ENCODE measurements around the gene DMAP1. TPM values are rescaled to one million over a fixed set of nuclear protein-coding genes. Genes with fewer than 3 reads are reported as not detected.

Gene DMAP1
- total and polyA plus RNA-seq, 9 of the 15 experiments (the other 6 are each of a cell fraction or from before 2014, with no cell fraction given) = 1.5 to 51.2 (median 30.3) TPM

- Histone ChIP-seq H3K27me3 (ENCODE audit: control insufficient read depth in 2 of 2, insufficient read depth in 2 of 2, low read length in 2 of 2) (no peaks in the 10 kb centered on the region), H3K36me3 (ENCODE audit: control insufficient read depth, insufficient read depth, low read length) (peaks cover 24% of the 10 kb centered on the region), H3K9ac (ENCODE audit: insufficient read depth in 1 of 2, low read depth in 2 of 2, low read length in 2 of 2) (no peak overlapping the region), H3K9me3 (replicated peaks; ENCODE audit: control insufficient read depth, insufficient read depth, low read depth, low read length) (no peaks in the 10 kb centered on the region), H3K27ac (ENCODE audit: extremely low read depth, low read depth, low read length) (no peak overlapping the region), H3K79me2 (ENCODE audit: control insufficient read depth, insufficient read depth, low read length) (no peaks in the 10 kb centered on the region), H4K20me1 (replicated peaks; ENCODE audit: control insufficient read depth, insufficient read depth, low read length) (peaks cover 22% of the 10 kb centered on the region), H3K4me2 (ENCODE audit: insufficient read depth, low read length) (no peak overlapping the region), H2AFZ (ENCODE audit: low read depth, low read length) (no peak overlapping the region), H3K4me1 (replicated peaks in 1 of 2; ENCODE audit: control insufficient read depth in 2 of 2, insufficient read depth in 2 of 2, low read length in 2 of 2) (peaks cover 23 to 32% of the 10 kb centered on the region in 2 experiments; a peak in 4 of 5 replicates), H3K9me1 (ENCODE audit: control insufficient read depth, insufficient read depth, low read length) (peaks cover 5% of the 10 kb centered on the region), H3K4me3 (no peak overlapping the region)
- no TSS peak for BruUV-seq (replicated peaks)
- 67% methylated on average over 13 of the region's 16 CpGs for WGBS (ENCODE audit: insufficient coverage, low coverage, missing lambda C conversion rate)
- DNase-seq (ENCODE audit: extremely low read depth in 1 of 4, low spot score in 3 of 4) (no peak), ATAC-seq (no peak), FAIRE-seq (no peak)
- in situ Hi-C loops (cut with MboI) = no loop called here
- ChIA-PET POLR2A (interaction anchor here (0.6 to 1.1 kb wide), 5 partner anchors 9 to 296 kb away, joined by 3 to 4 read pairs (median 3); partner anchors contain the start of gene IPO13), CTCF (ENCODE audit: low intra/inter-chr PET ratio) (no interaction called here)
- TF ChIP-seq ZBTB7A (IDR thresholded peaks at IDR 0.05; ENCODE audit: borderline replicate concordance, control insufficient read depth, low read depth, low read length) = peak; percentile 27; the same call in 1 of the 2 replicates
- TF ChIP-seq E2F3 (CRISPR knock-in tag; IDR thresholded peaks at IDR 0.05) = no peak
- intact Hi-C loops (cut with micrococcal nuclease) = no loop called here
Measured at GRCh38 chr1:44242746-44243145, 29.5 kb downstream of the DMAP1 start.

GRCh38 chr1:44243782-44244495, 30.7 kb downstream of the DMAP1 start:
- FAIRE-seq (no peak), ATAC-seq (no peak), DNase-seq (ENCODE audit: extremely low read depth in 1 of 4, low spot score in 3 of 4) (no peak)
- Histone ChIP-seq H3K27ac (ENCODE audit: extremely low read depth, low read depth, low read length) (no peak overlapping the region), H3K4me2 (ENCODE audit: insufficient read depth, low read length) (no peak overlapping the region), H4K20me1 (replicated peaks; ENCODE audit: control insufficient read depth, insufficient read depth, low read length) (peaks cover 17% of the 10 kb centered on the region), H3K9ac (ENCODE audit: insufficient read depth in 1 of 2, low read depth in 2 of 2, low read length in 2 of 2) (no peak overlapping the region), H3K4me1 (replicated peaks in 1 of 2; ENCODE audit: control insufficient read depth in 2 of 2, insufficient read depth in 2 of 2, low read length in 2 of 2) (peaks cover 17 to 24% of the 10 kb centered on the region in 2 experiments; a peak in 3 of 5 replicates), H3K9me1 (ENCODE audit: control insufficient read depth, insufficient read depth, low read length) (peaks cover 5% of the 10 kb centered on the region), H3K27me3 (ENCODE audit: control insufficient read depth in 2 of 2, insufficient read depth in 2 of 2, low read length in 2 of 2) (no peaks in the 10 kb centered on the region), H3K9me3 (replicated peaks; ENCODE audit: control insufficient read depth, insufficient read depth, low read depth, low read length) (no peaks in the 10 kb centered on the region), H2AFZ (ENCODE audit: low read depth, low read length) (no peak overlapping the region), H3K36me3 (ENCODE audit: control insufficient read depth, insufficient read depth, low read length) (peaks cover 24% of the 10 kb centered on the region), H3K79me2 (ENCODE audit: control insufficient read depth, insufficient read depth, low read length) (no peaks in the 10 kb centered on the region), H3K4me3 (no peak overlapping the region)
- ChIA-PET POLR2A (interaction anchor here (1.0 kb wide), 1 partner anchor 72 kb away, joined by 3 read pairs; no protein-coding TSS in a partner anchor), CTCF (ENCODE audit: low intra/inter-chr PET ratio) (no interaction called here)
- 92% methylated on average over 7 of the region's 7 CpGs for WGBS (ENCODE audit: insufficient coverage, low coverage, missing lambda C conversion rate)
- TF ChIP-seq MYNN (IDR thresholded peaks at IDR 0.05) (no peak), MYNN (CRISPR knock-in tag; IDR thresholded peaks at IDR 0.05) (no peak), RBM25 (IDR thresholded peaks at IDR 0.05; ENCODE audit: low read depth, low read length, severe bottlenecking) (peak; percentile 85), STAG1 (CRISPR knock-in tag; IDR thresholded peaks at IDR 0.05; ENCODE audit: borderline replicate concordance) (0 out of 2 replicates have a peak, but pooled peaks have one; percentile 11), RCOR1 (IDR thresholded peaks at IDR 0.05; ENCODE audit: borderline replicate concordance in 1 of 2, low read depth in 2 of 2, low read length in 2 of 2) (0 out of 4 replicates have a peak, but pooled peaks of 1 of the 2 experiments have one; percentile 13)
- intact Hi-C loops (cut with micrococcal nuclease) = no loop called here
- BruUV-seq (replicated peaks) = no TSS peak
- in situ Hi-C loops (cut with MboI) = no loop called here

Measured in K562 (cell line).